Vagina (tissue), 2 donors: ENCODE measurements around the gene MEFV. TPM values are rescaled to one million over a fixed set of nuclear protein-coding genes. Genes with fewer than 3 reads are reported as not detected.

Source experiments
- DNase-seq, 2 donors: peaks; one replicate each; pipeline ENCODE4 v3.0.0-alpha.2; 2017; ENCODE audit errors: extremely low spot score in 2 of 2
- H3K27ac ChIP-seq: fragments of 200-600 bp; sonication (generic); one replicate; pipeline ENCODE4 v1.5.1; 2019
- H3K27me3 ChIP-seq: fragments of 200-600 bp; sonication (generic); one replicate; pipeline ENCODE4 v1.5.1; 2019
- H3K36me3 ChIP-seq, 2 donors: fragments of 200-600 bp; sonication (generic); one replicate each; pipeline ENCODE4 v1.5.1; 2017 to 2019
- H3K4me1 ChIP-seq: fragments of 200-600 bp; sonication (generic); one replicate; pipeline ENCODE4 v1.5.1; 2019
- H3K4me3 ChIP-seq, 2 donors: fragments of 200-600 bp; sonication (generic); 1 replicate in 1 of 2; 2 replicates in 1 of 2; pipeline ENCODE4 v1.5.1; 2016 to 2019
- H3K9me3 ChIP-seq: fragments of 200-600 bp; sonication (generic); one replicate; pipeline ENCODE4 v1.5.1; 2019
- CTCF ChIP-seq, 3 experiments: fragments of 450-650 bp in 2 of 3; fragments of 200-600 bp in 1 of 3; sonication (generic) in 1 of 3; IDR thresholded peaks; one replicate each; pipeline ENCODE4 v1.5.1; 2017 to 2019; ENCODE audit warnings: antibody characterized with exemption in 3 of 3, mild to moderate bottlenecking in 2 of 3, moderate library complexity in 2 of 3
- POLR2A ChIP-seq, 2 donors: fragments of 450-650 bp; IDR thresholded peaks; one replicate each; pipeline ENCODE4 v1.6.1; 2017; ENCODE audit warnings: antibody characterized with exemption in 2 of 2, mild to moderate bottlenecking in 2 of 2, moderate library complexity in 2 of 2
- POLR2AphosphoS5 ChIP-seq, 2 donors: sonication (generic); formaldehyde crosslinking; IDR thresholded peaks; one replicate each; pipeline ENCODE4 v1.9.0; 2017; ENCODE audit warnings: antibody characterized with exemption in 2 of 2, mild to moderate bottlenecking in 2 of 2, low read depth in 1 of 2; ENCODE audit not compliant: insufficient read depth in 1 of 2
- intact Hi-C: fragments of 100-400 bp; cut with DNase I; formaldehyde crosslinking; loops from one replicate; pipeline ENCODE4 v1.15.1; 2023
- total RNA-seq: library from RNA; depleted of rRNA; stranded (reverse); fragments of >200 nt; gene quantifications from one replicate; pipeline ENCODE4 v1.2.3, GENCODE V29; 2016

MEFV gene
- 1.5 TPM for total RNA-seq

GRCh38 chr16:3256146-3256865, at the start of gene MEFV:
TSS of gene MEFV (minus strand) at chr16:3256633. CDS start at chr16:3256587, 46 bp downstream.
- intact Hi-C loops, result no loop called here
- no peak within 1 kb of the TSS for H3K4me3 ChIP-seq
- H3K9me3 ChIP-seq, result no peaks in the 10 kb centered on the region
- no peak within 1 kb of the TSS for H3K27ac ChIP-seq
- DNase-seq, result no peak
- no peaks in the 10 kb centered on the region for H3K4me1 ChIP-seq
- no peaks in the 10 kb centered on the region for H3K36me3 ChIP-seq
- H3K27me3 ChIP-seq, result no peaks in the 10 kb centered on the region
- TF ChIP-seq POLR2AphosphoS5 (IDR thresholded peaks at IDR 0.05; ENCODE audit: insufficient read depth in 1 of 2, low read depth in 1 of 2), result no peak
- no peak for TF ChIP-seq CTCF (IDR thresholded peaks at IDR 0.05)
- TF ChIP-seq POLR2A (IDR thresholded peaks at IDR 0.05), result no peak

GRCh38 chr16:3306078-3306477, 49.6 kb upstream of the MEFV start:
- Histone ChIP-seq H3K4me1 (peaks cover 15% of the 10 kb centered on the region), H3K27me3 (no peaks in the 10 kb centered on the region), H3K4me3 (peak overlapping the region; percentile 79 to 81), H3K27ac (peak overlapping the region; percentile 74), H3K9me3 (peaks cover 44% of the 10 kb centered on the region), H3K36me3 (peaks cover 0 to 64% of the 10 kb centered on the region in 2 donors)
- no peak for DNase-seq
- TF ChIP-seq CTCF (IDR thresholded peaks at IDR 0.05) (no peak), POLR2A (IDR thresholded peaks at IDR 0.05) (no peak), POLR2AphosphoS5 (IDR thresholded peaks at IDR 0.05; ENCODE audit: insufficient read depth in 1 of 2, low read depth in 1 of 2) (no peak)
- intact Hi-C loops, result no loop called here

GRCh38 chr16:3305109-3306068, 49.0 kb upstream of the MEFV start, which contains the start of the genes TIGD7 and ZNF75A:
TSS of gene TIGD7 (minus strand) at chr16:3305430. CDS start at chr16:3300614, 4,816 bp downstream.
TSS of gene ZNF75A (plus strand) at chr16:3305497. CDS start at chr16:3308429, 2,932 bp downstream.
- no peaks in the 10 kb centered on the region for H3K27me3 ChIP-seq
- H3K36me3 ChIP-seq, result peaks cover 0 to 71% of the 10 kb centered on the region in 2 donors
- peak within 1 kb of the TSS; percentile 79 to 81 for H3K4me3 ChIP-seq
- H3K4me1 ChIP-seq, result peaks cover 15% of the 10 kb centered on the region
- no peak for DNase-seq
- TF ChIP-seq CTCF (IDR thresholded peaks at IDR 0.05) (peak in 2 of 3 experiments; percentile 16 to 45), POLR2AphosphoS5 (IDR thresholded peaks at IDR 0.05; ENCODE audit: insufficient read depth in 1 of 2, low read depth in 1 of 2) (peak; percentile 55 to 95), POLR2A (IDR thresholded peaks at IDR 0.05) (peak in 1 of 2 donors; percentile 52)
- H3K27ac ChIP-seq, result peak within 1 kb of the TSS; percentile 74
- intact Hi-C loops, result no loop called here
- H3K9me3 ChIP-seq, result peaks cover 44% of the 10 kb centered on the region

GRCh38 chr16:3304370-3304769, 47.9 kb upstream of the MEFV start:
- Histone ChIP-seq H3K27ac (no peak overlapping the region), H3K9me3 (peaks cover 46% of the 10 kb centered on the region), H3K4me3 (peak overlapping the region; percentile 79 to 81), H3K4me1 (peaks cover 15% of the 10 kb centered on the region), H3K27me3 (no peaks in the 10 kb centered on the region), H3K36me3 (peaks cover 0 to 72% of the 10 kb centered on the region in 2 donors)
- intact Hi-C loops, result no loop called here
- TF ChIP-seq CTCF (IDR thresholded peaks at IDR 0.05) (no peak), POLR2AphosphoS5 (IDR thresholded peaks at IDR 0.05; ENCODE audit: insufficient read depth in 1 of 2, low read depth in 1 of 2) (no peak), POLR2A (IDR thresholded peaks at IDR 0.05) (no peak)
- DNase-seq, result no peak
